Fibroblast of skin of scalp (primary cell): ENCODE data around the gene MAGI3.
"Not testable (repeated sequence)": the region's sequence is repeated elsewhere in the genome, so short reads cannot be mapped to it uniquely, and the experiment has no call there.

ENCODE experiments used
- DNase-seq: peaks from one replicate; pipeline ENCODE4 v3.0.0-alpha.2; 2013

MAGI3 gene

GRCh38 chr1:113444857-113445256, 54.5 kb downstream of the MAGI3 start:
- no peak for DNase-seq

- no peak for DNase-seq
Measured at GRCh38 chr1:113451710-113452109, 61.4 kb downstream of the MAGI3 start.

- peak; percentile 46 for DNase-seq
Measured at GRCh38 chr1:113452921-113453770, 62.8 kb downstream of the MAGI3 start.

- DNase-seq, result no peak
Measured at GRCh38 chr1:113453771-113454083, 63.4 kb downstream of the MAGI3 start.

GRCh38 chr1:113455374-113455773, 65.1 kb downstream of the MAGI3 start:
- no peak for DNase-seq

GRCh38 chr1:113456967-113457366, 66.7 kb downstream of the MAGI3 start:
- DNase-seq, result peak; percentile 93

- DNase-seq, result no peak
Measured at GRCh38 chr1:113459279-113459678, 69.0 kb downstream of the MAGI3 start.

GRCh38 chr1:113467991-113468390, 77.7 kb downstream of the MAGI3 start:
- DNase-seq, result no peak

GRCh38 chr1:113478427-113479195, 88.3 kb downstream of the MAGI3 start:
- not testable (repeated sequence) for DNase-seq

- DNase-seq, result no peak
Measured at GRCh38 chr1:113479713-113480676, 89.7 kb downstream of the MAGI3 start.

- DNase-seq, result peak; percentile 71
Measured at GRCh38 chr1:113485131-113485530, 94.8 kb downstream of the MAGI3 start.

- no peak for DNase-seq
Measured at GRCh38 chr1:113488576-113489177, 98.4 kb downstream of the MAGI3 start.

- no peak for DNase-seq
Measured at GRCh38 chr1:113490384-113490783, 100.1 kb downstream of the MAGI3 start.

GRCh38 chr1:113493533-113493932, 103.2 kb downstream of the MAGI3 start:
- no peak for DNase-seq

- DNase-seq, result no peak
Measured at GRCh38 chr1:113505357-113505756, 115.0 kb downstream of the MAGI3 start.

GRCh38 chr1:113507552-113508214, 117.4 kb downstream of the MAGI3 start:
- DNase-seq, result no peak

GRCh38 chr1:113508364-113509164, 118.2 kb downstream of the MAGI3 start:
- DNase-seq, result no peak

GRCh38 chr1:113509766-113510165, 119.5 kb downstream of the MAGI3 start:
- DNase-seq, result not testable (repeated sequence)

GRCh38 chr1:113511269-113511668, 121.0 kb downstream of the MAGI3 start:
- no peak for DNase-seq

GRCh38 chr1:113515498-113515897, 125.2 kb downstream of the MAGI3 start:
- DNase-seq, result no peak

- DNase-seq, result no peak
Measured at GRCh38 chr1:113517346-113517745, 127.0 kb downstream of the MAGI3 start.
